ENCODE data around the gene AFF2. TPM values are rescaled to one million over a fixed set of nuclear protein-coding genes. Genes with fewer than 3 reads are reported as not detected.
"Not testable (repeated sequence)": the region's sequence is repeated elsewhere in the genome, so short reads cannot be mapped to it uniquely, and the experiment has no call there.

Gene AFF2
- polyA plus RNA-seq, 10 donors = 1.2 to 3.5 (median 1.6) TPM

- DNase-seq = no peak
Measured at GRCh38 chrX:148634591-148634990, 134.2 kb downstream of the AFF2 start.

GRCh38 chrX:148643460-148643859 lies 143.0 kb downstream of the AFF2 start:
- no peak for DNase-seq

- DNase-seq = no peak
Measured at GRCh38 chrX:148647651-148648050, 147.2 kb downstream of the AFF2 start.

- DNase-seq = no peak
Measured at GRCh38 chrX:148649145-148649795, 148.9 kb downstream of the AFF2 start.

- DNase-seq = peak in 1 of 3 donors; percentile 16
Measured at GRCh38 chrX:148658115-148658730, 157.8 kb downstream of the AFF2 start.

- DNase-seq = no peak
Measured at GRCh38 chrX:148659481-148659880, 159.1 kb downstream of the AFF2 start.

- DNase-seq = no peak
Measured at GRCh38 chrX:148661035-148661434, 160.6 kb downstream of the AFF2 start.

- DNase-seq = no peak
Measured at GRCh38 chrX:148662014-148662413, 161.6 kb downstream of the AFF2 start.

GRCh38 chrX:148664171-148664570 lies 163.8 kb downstream of the AFF2 start:
- DNase-seq = no peak

GRCh38 chrX:148664995-148665394 lies 164.6 kb downstream of the AFF2 start:
- no peak for DNase-seq

GRCh38 chrX:148669175-148669574 lies 168.8 kb downstream of the AFF2 start:
- not testable (repeated sequence) for DNase-seq

- DNase-seq = no peak
Measured at GRCh38 chrX:148670277-148670676, 169.9 kb downstream of the AFF2 start.

GRCh38 chrX:148672517-148672916 lies 172.1 kb downstream of the AFF2 start:
- DNase-seq = no peak

GRCh38 chrX:148681605-148682004 lies 181.2 kb downstream of the AFF2 start:
- no peak for DNase-seq

GRCh38 chrX:148682206-148682605 lies 181.8 kb downstream of the AFF2 start:
- no peak for DNase-seq

GRCh38 chrX:148691456-148691855 lies 191.0 kb downstream of the AFF2 start:
- peak in 1 of 3 donors; percentile 9 for DNase-seq

- DNase-seq = no peak
Measured at GRCh38 chrX:148695255-148695654, 194.8 kb downstream of the AFF2 start.

- DNase-seq = no peak
Measured at GRCh38 chrX:148698221-148698620, 197.8 kb downstream of the AFF2 start.

GRCh38 chrX:148700021-148700420 lies 199.6 kb downstream of the AFF2 start:
- no peak for DNase-seq

GRCh38 chrX:148713981-148714380 lies 213.6 kb downstream of the AFF2 start:
- DNase-seq = no peak

GRCh38 chrX:148715361-148715760 lies 214.9 kb downstream of the AFF2 start:
- no peak for DNase-seq

- no peak for DNase-seq
Measured at GRCh38 chrX:148722966-148723365, 222.5 kb downstream of the AFF2 start.

GRCh38 chrX:148723551-148723950 lies 223.1 kb downstream of the AFF2 start:
- no peak for DNase-seq

- DNase-seq = no peak
Measured at GRCh38 chrX:148728901-148729300, 228.5 kb downstream of the AFF2 start.

All from muscle of back (tissue), 11 donors.